NCI-H187 (cell line): ENCODE data around the gene VPS26C.

Experiments
- DNase-seq, 2 experiments: peaks; one replicate each; lab custom pipeline; 2025; lab: John Stamatoyannopoulos, UW

VPS26C gene

GRCh38 chr21:37202221-37203110 lies 64.7 kb downstream of the VPS26C start:
- DNase-seq: no peak

- DNase-seq: no peak
These were observed 66.3 kb downstream of the VPS26C start for GRCh38 chr21:37200641-37201480.

GRCh38 chr21:37199057-37199924 lies 67.8 kb downstream of the VPS26C start:
- DNase-seq: no peak

- no peak for DNase-seq
These were observed 69.4 kb downstream of the VPS26C start for GRCh38 chr21:37197746-37198145.

GRCh38 chr21:37196847-37197246 lies 70.3 kb downstream of the VPS26C start:
- no peak for DNase-seq

GRCh38 chr21:37195610-37196009 lies 71.5 kb downstream of the VPS26C start:
- DNase-seq: no peak

- no peak for DNase-seq
These were observed 72.1 kb downstream of the VPS26C start for GRCh38 chr21:37195059-37195458.

GRCh38 chr21:37193676-37194075 lies 73.5 kb downstream of the VPS26C start:
- no peak for DNase-seq

- no peak for DNase-seq
These were observed 74.1 kb downstream of the VPS26C start for GRCh38 chr21:37193006-37193405.

- no peak for DNase-seq
These were observed 75.1 kb downstream of the VPS26C start for GRCh38 chr21:37192019-37192418.

- no peak for DNase-seq
These were observed 78.3 kb downstream of the VPS26C start for GRCh38 chr21:37188825-37189224.

- DNase-seq: no peak
These were observed 80.2 kb downstream of the VPS26C start for GRCh38 chr21:37186983-37187382.

GRCh38 chr21:37184784-37185593 lies 82.1 kb downstream of the VPS26C start:
- no peak for DNase-seq

GRCh38 chr21:37183749-37184148 lies 83.4 kb downstream of the VPS26C start:
- DNase-seq: no peak

- DNase-seq: no peak
These were observed 84.9 kb downstream of the VPS26C start for GRCh38 chr21:37182222-37182621.

GRCh38 chr21:37181059-37181458 lies 86.1 kb downstream of the VPS26C start:
- DNase-seq: no peak

- DNase-seq: no peak
These were observed 90.4 kb downstream of the VPS26C start for GRCh38 chr21:37176716-37177115.
